A673 (cell line): ENCODE data around the gene FOXA2.

Experiments
- CTCF ChIP-seq: fragments of 300-800, 200-600 bp; sonication (generic); conservative IDR thresholded peaks from 2 replicates; pipeline ENCODE4 v1.5.1; 2017; ENCODE audit warnings: low read depth, mild to moderate bottlenecking, antibody characterized with exemption, low read length, moderate library complexity, mixed read lengths
- EZH2 ChIP-seq: fragments of 200-600 bp; sonication (generic); IDR thresholded peaks from 2 replicates; pipeline ENCODE4 v1.6.1; 2017; ENCODE audit warnings: borderline replicate concordance, low read depth, mild to moderate bottlenecking, mixed read lengths, antibody characterized with exemption, low read length; ENCODE audit not compliant: poor library complexity, severe bottlenecking

DNA sequence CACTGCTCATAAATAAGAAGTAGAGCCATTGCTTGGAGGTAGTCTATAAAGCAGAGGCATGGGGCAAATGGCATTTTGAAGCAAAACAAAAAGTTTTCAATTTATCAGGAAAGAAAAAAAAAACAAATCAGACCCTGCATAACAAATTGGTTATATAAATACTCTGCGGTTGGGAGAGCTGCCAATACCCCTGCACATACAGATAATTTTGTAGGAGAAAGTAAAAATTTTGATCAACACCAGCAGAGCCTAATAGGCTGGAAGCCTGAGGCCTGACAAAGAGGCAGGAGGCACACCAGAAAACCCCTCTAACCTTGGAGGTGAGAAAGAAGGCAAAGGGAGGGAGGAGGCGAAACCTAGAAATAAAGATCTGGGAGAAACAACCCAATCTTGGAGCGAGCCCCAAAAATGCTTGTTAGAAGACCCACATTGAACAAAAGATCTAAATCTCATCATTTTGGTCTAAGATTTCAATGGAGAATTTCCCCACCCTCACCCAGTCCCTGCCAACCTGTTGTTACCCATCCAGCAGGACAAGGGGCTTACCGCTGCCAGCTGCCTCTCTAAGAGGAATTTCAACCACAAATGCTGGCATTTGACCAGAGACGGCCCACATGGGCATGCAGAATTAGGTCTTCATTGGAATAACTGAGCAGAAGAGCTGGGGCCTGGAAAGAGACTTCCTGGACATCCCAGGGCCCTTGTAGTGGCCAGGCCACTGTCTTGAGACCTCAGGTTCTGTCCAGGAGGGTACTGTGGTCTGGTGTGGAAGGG, 28.4 kb downstream of the FOXA2 start:
- TF ChIP-seq CTCF: no peak
- no peak for TF ChIP-seq EZH2
